Glomerular endothelial cell (primary cell): Measurements from ENCODE around the gene SIRPA. TPM values are rescaled to one million over a fixed set of nuclear protein-coding genes. Genes with fewer than 3 reads are reported as not detected.

Experiments used
- DNase-seq: peaks from one replicate; pipeline ENCODE4 v3.0.0-alpha.2; 2011; ENCODE audit warnings: low read depth, low spot score; ENCODE audit errors: extremely low read depth
- total RNA-seq: library from RNA; depleted of rRNA; stranded (reverse); fragments of >200 nt; gene quantifications from 2 replicates; pipeline ENCODE4 v1.2.3, GENCODE V29; 2015

The SIRPA gene
- total RNA-seq, 1 donor from 2014 or later = 35.6 TPM

- no peak for DNase-seq
Measured at GRCh38 chr20:1945134-1945618, 50.0 kb downstream of the SIRPA start.

- DNase-seq = no peak
Measured at GRCh38 chr20:1945660-1946059, 50.5 kb downstream of the SIRPA start.

- DNase-seq = no peak
Measured at GRCh38 chr20:1946442-1946761, 51.2 kb downstream of the SIRPA start.

- DNase-seq = no peak
Measured at GRCh38 chr20:1946762-1947534, 51.7 kb downstream of the SIRPA start.

- no peak for DNase-seq
Measured at GRCh38 chr20:1947535-1947846, 52.3 kb downstream of the SIRPA start.

- no peak for DNase-seq
Measured at GRCh38 chr20:1949347-1950100, 54.3 kb downstream of the SIRPA start.

GRCh38 chr20:1950836-1951235 is 55.6 kb downstream of the SIRPA start:
- no peak for DNase-seq

- DNase-seq = no peak
Measured at GRCh38 chr20:1951436-1952115, 56.4 kb downstream of the SIRPA start.

GRCh38 chr20:1952737-1953530 is 57.7 kb downstream of the SIRPA start:
- no peak for DNase-seq

- no peak for DNase-seq
Measured at GRCh38 chr20:1953621-1954020, 58.4 kb downstream of the SIRPA start.

- no peak for DNase-seq
Measured at GRCh38 chr20:1955217-1955616, 60.0 kb downstream of the SIRPA start.

GRCh38 chr20:1958426-1958825 is 63.2 kb downstream of the SIRPA start:
- no peak for DNase-seq

GRCh38 chr20:1959156-1959555 is 63.9 kb downstream of the SIRPA start:
- DNase-seq = no peak

GRCh38 chr20:1961374-1961773 is 66.2 kb downstream of the SIRPA start:
- DNase-seq = no peak

GRCh38 chr20:1964061-1964460 is 68.9 kb downstream of the SIRPA start:
- DNase-seq = no peak

- DNase-seq = no peak
Measured at GRCh38 chr20:1964659-1965405, 69.6 kb downstream of the SIRPA start.

- DNase-seq = no peak
Measured at GRCh38 chr20:1965520-1966351, 70.5 kb downstream of the SIRPA start.

GRCh38 chr20:1968964-1969363 is 73.8 kb downstream of the SIRPA start:
- DNase-seq = no peak

GRCh38 chr20:1971893-1972586 is 76.8 kb downstream of the SIRPA start:
- no peak for DNase-seq
